GM12873 (cell line): ENCODE measurements around the gene LRRC46.

ENCODE experiments used
- CTCF ChIP-seq: IDR thresholded peaks from 2 replicates; pipeline ENCODE4 v1.5.1; 2012; ENCODE audit warnings: low read depth, mild to moderate bottlenecking, moderate library complexity, low read length, control low read depth; ENCODE audit not compliant: insufficient read depth; ENCODE audit errors: missing control alignments

LRRC46 gene

DNA sequence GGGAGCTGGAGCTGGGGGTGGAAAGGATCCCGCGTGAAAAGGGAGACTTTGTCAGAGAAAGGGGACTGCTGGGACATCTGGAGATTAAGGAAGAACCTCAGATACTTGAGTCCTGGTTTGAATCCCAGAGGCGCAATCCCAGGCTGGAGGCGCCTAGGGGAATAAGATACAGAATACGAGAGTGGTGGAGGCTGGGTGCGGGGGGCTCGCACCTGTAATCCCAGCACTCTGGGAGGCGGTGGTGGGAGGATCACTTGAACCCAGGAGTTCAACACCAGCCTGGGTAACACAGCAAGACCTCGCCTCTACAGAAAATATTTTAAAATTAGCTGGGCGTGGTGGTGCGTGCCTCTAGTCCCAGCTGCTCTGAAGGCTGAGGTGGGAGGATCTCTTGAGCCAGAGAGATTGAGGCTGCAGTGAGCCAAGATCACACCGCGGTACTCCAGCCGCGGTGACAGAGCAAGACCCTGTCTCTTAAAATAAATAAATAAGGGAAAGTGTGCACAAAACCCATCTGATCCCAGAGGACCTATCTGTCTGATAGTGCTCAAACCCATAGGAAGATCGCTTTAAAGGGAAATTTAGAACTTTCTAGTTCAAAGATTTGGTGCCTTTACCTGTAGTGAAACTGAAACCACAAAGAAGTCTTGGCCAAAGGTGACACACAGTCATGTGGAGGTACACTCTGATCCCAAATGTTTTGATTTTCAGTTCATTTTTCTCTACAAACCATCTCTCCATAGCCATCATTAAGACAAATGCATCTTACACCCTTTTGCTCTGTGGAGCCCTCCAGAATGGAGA lies 10.2 kb downstream of the LRRC46 start:
- TF ChIP-seq CTCF, result no peak

- TF ChIP-seq CTCF, result no peak
Observed at GRCh38 chr17:47843391-47843730, 11.9 kb downstream of the LRRC46 start.

- no peak for TF ChIP-seq CTCF
Observed at GRCh38 chr17:47844227-47844626, 12.8 kb downstream of the LRRC46 start.

- TF ChIP-seq CTCF, result peak; percentile 42
Observed at GRCh38 chr17:47844814-47845715, 13.6 kb downstream of the LRRC46 start.

DNA sequence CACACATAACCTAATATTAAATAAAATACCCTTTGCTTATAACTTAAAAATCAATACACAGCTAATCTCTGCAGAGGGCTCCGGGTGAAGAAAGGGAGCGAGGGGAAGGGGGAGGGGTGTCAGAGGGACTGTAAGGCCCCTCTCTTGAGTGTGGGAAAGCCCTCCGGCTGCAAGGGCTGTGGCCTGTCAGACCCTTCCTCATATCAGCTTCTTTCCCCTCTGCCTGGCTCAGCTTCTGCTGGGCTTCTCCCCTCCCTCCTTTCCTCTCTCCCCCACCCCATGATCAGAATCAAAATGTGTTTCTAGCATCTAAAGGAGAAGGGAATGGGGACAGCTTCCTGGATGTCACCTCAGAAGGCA lies 14.2 kb downstream of the LRRC46 start:
- no peak for TF ChIP-seq CTCF

DNA sequence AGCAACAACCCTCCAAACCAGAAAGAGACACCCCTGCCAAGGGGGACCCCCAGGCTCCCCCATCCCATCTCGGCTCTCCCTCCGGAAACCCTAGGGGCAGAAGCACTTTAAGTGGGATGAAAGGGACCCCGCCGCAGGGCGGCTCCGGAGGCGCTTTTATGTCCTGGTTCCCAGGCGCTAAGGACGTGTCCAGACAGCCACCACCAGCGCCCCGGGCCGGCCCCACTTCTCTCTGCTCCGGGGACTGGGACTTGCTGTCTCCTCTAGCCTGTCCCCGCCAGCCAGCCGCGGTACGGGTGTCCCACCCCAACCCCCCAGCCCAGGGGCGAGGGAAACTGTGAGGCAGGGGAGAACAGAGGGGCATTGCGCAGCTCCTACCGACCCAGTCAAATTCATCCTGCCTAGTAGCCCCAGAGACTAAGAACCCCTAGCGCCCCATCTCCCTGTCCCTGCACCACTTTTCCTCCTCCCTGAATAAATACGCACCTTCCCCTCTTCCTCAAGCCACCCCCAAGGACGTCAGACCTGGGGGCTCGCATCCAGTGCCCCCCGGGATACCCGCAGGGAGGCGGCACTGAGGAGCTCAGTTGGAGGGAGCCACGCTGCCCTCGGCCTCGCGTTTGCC lies 15.4 kb downstream of the LRRC46 start:
- TF ChIP-seq CTCF, result no peak

DNA sequence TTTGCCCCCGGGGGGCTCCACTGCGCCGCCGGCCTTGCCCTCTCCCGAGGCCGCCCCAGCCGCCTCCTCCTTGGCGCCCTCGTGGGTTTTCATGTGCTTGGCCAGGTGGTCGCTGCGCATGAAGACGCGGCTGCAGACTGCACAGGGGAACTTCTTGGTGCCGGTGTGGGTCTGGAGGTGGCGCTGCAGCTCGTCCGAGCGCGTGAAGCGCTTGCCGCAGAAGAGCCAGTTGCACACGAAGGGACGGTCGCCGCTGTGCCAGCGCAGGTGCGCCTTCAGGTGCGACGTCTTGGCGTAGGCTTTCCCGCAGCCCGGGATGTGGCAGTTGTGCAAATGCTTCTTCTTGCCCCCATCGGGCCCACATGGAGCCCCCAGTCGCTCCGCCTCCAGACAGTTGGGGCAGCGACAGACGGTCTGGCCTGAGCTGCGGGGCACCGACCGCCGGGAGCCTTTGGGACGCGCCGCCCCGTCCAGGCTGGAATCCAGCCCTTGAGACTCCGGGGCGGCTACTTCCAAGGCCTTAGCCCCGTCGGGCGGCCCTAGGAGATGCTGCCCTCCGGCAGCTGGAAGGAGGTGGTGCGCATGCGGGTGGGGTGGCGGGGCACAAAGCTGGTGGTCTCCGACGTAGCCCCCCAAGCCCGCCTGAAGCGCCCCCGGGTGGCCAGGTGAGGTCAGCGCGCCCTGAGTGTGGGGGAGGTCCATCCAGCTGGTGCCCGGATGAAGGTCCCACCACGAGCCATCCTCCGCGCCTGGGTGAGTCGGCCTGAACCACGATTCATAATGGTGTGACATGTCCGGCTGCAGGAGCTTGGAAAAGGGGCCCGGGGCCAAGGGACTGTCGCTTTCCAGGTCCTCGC lies 16.1 kb downstream of the LRRC46 start:
- TF ChIP-seq CTCF, result peak; percentile 34
